C1 segment of cervical spinal cord (tissue), 14 donors: ENCODE data around the gene FAM90A1.
"Not testable (repeated sequence)": the region's sequence is repeated elsewhere in the genome, so short reads cannot be mapped to it uniquely, and the experiment has no call there.

Source experiments
- DNase-seq, 14 donors: peaks; one replicate each; lab custom pipeline; 2025; lab: John Stamatoyannopoulos, UW

Gene FAM90A1, protein sequence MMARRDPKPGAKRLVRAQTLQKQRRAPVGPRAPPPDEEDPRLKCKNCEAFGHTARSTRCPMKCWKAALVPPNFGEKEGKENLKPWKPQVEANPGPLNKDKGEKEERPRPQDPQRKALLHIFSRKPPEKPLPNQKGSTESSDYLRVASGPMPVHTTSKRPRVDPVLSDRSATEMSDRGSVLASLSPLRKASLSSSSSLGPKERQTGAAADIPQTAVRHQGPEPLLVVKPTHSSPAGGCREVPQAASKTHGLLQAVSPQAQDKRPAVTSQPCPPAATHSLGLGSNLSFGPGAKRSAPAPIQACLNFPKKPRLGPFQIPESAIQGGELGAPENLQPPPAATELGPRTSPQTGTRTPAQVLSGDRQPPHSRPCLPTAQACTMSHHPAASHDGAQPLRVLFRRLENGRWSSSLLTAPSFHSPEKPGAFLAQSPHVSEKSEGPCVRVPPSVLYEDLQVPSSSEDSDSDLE

DNA sequence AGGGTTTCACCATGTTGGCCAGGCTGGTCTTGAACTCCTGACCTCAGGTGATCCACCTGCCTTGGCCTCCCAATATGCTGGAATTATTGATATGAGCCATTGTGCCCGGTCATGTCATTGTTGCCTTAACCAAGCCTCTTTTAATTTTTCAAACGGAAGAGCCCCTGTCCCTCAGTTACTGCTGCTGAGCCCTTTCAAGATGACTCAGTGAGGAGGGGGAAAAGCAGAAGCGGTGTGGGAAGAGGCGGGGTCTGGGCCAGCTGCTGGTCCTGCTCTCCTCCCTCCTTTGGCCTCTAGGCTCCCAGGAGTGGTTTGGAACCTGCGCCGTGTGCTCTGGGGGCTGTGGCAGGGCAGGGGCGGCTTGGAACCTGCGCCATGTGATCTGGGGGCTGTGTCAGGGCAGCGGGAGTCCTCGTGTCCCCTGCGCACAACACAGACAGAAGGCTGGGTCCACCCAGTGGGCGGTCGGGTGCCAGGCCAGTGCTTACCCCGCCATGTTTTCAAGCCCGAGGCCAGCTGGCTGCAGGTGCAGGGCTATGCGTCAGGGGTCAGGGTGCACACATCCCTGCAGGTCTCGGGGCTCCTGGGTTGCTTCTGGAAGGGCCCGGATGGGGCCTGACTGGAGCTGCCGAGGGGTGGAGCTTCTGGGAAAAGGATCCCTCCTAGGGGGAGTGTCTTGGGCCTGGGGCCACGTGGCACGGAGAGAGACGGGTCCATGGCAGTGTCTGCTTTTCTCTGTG lies at the start of gene FAM90A1:
Gene FAM90A1 (minus strand): TSS at position 627 of the 740 bp plus-strand sequence. CDS start 2,786 bp downstream, outside the sequence.
- peak in 6 of 14 donors; percentile 10 to 58 (median 37) for DNase-seq

DNA sequence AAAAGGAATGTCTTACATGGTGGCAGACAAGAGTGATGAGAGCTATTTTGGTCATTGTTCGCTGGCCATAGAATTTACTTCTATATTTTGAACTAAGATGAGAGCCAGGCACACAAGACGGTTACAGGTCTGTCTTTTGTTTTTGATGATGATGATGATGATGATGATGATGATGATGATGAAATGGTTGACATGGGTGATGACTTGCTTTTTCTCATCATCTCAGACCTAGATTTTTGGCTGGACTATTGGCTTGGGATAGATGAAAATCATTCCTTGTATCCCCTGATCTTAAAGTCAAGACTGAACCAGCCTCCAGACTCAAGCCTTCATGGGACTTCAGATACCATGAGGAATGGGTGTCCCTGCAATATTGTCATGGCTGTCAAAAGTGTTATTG lies 49.0 kb upstream of the FAM90A1 start:
- not testable (repeated sequence) for DNase-seq

DNA sequence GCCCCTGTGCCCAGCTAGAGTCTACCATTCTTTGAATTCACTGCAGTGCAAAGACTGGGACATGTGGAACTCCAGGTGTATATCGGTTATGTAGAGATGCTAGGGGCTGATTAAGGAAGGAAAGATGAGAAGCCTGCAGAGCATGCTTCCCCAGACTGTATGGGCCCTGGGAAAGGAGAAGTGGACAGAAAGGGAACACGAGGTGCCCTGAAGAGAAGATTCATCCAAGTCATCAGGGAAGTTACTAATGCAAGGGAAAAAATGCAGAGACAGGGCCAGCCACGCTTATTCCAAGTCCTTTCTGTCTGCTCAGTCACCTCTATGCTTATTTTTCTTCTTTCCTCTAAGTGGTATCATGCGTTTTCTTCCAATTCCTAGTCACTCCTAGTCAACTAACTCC lies 39.3 kb upstream of the FAM90A1 start:
- peak in 3 of 14 donors; percentile 2 to 5 (median 2) for DNase-seq

DNA sequence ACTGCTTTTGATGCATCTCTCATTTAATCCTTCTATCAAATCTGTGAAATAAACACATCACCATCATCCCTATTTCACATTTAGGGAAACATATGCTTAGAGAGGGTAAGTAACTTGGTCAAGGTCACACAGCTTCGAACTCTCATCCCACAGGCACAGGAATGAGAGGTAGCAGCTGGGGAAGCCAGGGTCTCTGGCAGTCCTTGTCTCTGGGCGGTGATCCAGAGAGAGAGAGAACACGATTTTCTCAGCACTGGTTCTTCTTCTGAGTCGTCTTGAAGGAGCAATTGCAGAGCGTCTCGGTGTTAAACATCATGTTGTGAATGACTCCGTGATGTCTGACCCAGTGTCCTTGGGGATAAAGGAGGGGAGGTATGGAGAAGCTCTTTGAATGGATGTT lies 36.8 kb upstream of the FAM90A1 start:
- DNase-seq, result not testable (repeated sequence)

DNA sequence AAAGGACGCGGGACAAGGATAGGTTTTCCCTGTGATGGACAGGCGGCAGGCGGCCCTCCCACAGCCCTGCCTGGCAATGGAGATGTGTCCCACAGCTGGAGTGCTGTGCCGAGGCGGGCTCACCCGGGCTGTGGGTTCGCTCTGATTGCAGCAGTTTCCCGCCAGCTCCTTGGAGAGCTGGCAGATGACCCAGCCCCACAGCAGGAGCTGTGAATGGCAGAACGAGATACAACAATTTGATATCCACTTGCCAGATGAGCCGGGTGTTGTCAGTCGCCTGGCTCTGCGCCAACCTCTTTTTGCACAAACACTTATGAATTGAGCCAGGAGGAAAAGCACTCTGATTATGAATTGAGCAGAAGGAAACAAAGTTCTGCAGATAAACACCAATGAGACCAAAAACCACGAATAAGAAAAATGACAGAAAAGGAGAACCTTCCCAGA lies 33.7 kb upstream of the FAM90A1 start:
- DNase-seq, result not testable (repeated sequence)

DNA sequence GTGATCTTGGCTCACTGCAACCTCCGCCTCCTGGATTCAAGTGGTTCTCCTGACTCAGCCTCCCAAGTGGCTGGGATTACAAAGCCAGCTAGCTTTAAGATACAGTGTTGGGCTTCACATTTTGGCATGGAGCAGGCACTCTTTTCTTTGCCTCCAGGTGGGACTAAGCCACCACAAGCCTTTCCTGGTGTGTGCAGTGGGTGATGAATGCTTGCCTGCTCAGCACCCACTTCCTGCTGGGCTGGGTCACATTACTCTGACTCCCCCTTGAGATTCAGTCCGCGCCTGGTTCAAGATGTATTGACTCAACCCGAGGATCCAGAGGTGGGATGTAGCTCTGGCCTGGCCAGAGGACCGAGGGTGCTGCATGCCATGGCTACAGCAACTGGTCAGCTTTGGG lies 28.9 kb upstream of the FAM90A1 start:
- not testable (repeated sequence) for DNase-seq

DNA sequence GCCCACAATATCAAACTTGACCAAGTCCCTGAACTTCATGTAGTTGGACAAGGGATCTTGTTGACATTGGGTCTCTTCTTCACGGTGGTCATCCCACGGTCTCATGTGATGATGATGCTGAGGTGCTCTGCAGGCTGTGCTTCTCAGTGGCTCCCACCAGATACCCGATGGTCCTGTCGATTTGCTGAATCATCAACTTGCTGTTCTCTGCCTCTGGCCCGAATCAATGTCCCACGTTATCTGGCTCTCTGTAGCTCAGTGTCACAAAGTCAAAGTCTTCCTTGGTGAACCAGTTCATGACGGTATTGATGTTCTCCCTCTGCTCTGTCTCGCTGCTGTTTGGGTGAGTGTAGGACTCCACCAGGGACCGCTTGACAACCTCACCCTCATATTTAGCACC lies 27.3 kb upstream of the FAM90A1 start:
- DNase-seq, result not testable (repeated sequence)

DNA sequence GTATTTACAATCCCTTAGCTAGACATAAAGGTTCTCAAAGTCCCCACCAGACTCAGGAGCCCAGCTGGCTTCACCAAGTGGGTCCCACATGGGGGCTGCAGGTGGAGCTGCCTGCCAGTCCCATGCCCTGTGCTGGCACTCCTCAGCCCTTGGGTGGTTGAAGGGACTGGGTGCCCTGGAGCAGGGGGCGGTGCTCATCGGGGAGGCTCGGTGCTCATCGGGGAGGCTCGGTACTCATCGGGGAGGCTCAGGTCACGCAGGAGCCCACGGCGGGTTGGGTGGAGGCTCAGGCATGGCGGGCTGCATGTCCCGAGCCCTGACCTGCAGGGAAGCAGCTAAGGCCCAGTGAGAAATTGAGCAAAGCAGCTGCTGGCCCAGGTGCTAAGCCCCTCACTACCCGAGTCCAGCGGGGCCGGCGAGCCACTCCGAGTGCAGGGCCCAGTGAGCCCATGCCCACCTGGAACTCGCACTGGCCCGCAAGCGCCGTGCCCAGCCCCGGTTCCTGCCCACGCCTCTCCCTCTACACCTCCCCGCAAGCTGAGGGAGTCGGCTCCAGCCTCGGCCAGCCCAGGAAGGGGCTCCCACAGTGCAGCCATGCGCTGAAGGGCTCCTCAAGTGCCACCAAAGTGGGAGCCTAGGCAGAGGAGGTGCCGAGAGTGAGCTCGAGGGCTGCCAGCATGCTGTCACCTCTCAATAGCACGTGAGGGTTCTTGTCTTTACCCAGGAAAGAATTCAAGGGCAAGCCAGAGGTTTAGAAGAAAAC lies 24.8 kb upstream of the FAM90A1 start:
- not testable (repeated sequence) for DNase-seq

DNA sequence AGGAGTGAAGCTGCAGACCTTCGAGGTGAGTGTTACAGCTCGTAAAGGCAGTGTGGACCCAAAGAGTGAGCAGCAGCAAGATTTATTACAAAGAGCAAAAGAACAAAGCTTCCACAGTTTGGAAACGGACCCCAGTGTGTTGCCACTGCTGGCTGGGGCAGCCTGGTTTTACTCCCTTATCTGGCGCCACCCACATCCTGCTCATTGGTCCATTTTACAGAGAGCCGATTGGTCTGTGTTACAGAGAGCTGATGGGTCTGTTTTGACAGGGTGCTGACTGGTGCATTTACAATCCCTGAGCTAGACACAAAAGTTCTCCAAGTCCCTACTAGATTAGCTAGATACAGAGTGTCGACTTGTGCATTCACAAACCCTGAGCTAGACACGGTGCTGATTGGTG lies 24.2 kb upstream of the FAM90A1 start:
- DNase-seq, result not testable (repeated sequence)

DNA sequence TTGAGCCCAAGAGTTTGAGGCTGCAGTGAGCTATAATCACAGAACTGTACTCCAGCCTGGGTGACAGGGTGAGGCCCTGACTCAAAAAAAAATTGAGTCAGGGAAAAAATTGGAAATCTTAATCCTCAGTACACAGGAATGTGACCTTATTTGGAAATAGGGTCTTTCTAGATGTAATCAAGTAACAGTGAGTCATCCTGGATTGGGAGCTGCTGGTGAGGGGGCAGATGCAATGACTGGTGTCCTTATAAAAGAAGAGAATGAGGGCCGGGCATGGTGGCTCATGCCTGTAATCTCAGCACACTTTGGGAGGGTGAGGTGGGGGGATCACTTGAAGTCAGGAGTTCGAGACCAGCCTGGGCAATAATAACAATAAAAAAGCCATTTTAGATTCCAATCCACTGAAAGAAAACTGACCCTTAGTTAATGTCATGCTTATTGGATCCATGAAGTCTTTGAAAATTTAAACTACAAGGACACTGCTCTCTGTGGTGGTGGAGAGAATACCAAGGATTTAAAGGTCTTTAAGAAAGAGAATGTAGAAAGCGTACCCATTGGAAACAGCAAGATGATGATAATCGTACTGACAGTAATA lies 19.6 kb upstream of the FAM90A1 start:
- not testable (repeated sequence) for DNase-seq

DNA sequence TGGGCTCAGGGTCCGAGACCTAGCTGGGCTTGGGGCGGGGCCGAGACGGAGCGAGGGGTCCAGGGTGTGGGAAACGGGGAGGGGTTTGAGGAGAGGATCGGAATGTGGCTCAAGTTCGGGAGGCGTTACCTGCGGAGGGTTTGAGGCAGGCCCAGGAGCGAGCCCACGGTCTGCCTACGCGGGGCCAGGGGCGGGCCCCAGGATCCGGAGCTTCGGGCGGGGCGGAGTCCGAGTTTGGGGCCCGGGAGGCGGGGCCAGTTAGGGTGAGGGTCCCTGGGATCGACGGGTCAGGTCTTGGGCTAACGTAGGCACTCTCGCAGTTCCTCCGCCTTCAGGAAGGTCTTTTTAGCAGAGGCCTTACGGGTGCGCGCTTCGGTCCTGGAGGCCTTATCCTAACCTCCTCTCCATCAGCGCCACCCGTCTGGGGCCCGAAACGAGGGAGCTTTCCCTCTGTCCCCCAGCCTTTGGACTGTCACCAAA lies 16.3 kb upstream of the FAM90A1 start:
- peak in 1 of 14 donors; percentile 67 for DNase-seq

DNA sequence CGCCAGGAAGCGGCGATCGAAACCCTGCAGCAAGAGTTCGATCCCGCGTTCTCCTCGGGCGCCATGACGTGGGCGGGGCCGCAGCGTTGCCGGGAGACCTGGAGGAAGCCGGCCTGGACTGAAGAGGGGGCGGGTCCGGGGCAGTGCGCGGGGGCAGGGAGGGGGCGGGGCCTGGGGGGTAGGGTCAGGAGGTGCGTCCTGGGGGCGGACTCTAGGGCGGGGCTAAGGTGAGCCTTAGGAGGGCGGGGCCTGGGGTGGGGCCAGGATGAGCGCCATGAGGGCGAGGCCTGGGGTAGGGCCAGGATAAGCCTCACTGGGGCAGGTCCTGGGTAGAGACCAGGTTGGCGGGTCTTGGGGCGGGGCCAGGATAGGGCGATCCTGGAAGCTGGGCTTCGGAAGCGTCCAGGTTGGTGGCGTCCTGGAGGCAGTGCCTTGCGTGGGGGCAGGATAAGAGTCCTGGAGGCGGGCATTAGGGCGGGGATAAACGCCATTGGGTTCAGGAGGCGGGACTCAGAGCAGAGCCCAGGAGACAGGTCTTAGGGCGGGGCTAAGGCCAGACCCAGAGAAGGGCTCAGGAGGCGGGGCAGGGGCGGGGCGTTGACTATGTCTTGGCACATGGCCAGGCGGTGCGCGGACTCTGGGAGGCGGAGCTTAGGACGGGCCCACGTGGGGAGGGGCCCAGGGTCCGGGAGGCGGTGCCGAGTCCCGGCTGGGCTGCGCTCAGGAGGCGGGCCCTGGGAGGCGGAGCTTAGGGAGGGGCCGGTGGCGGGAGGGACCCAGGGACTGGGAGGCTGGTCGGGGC lies 15.7 kb upstream of the FAM90A1 start:
- peak; percentile 68 to 98 (median 94) for DNase-seq

DNA sequence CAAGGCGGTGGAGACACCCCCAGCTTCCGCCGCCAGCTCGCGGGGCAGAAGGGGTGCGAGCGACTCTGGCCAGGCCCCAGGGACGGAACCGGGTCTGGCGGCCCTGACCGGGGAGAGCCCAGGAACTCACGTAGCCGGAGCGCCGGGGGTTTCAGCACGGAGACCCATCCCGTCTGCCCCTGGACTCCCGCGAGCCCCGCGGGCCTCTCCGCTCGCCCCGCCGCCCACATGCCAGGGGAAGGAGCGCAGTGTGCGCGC lies 15.1 kb upstream of the FAM90A1 start:
- DNase-seq, result peak in 1 of 14 donors; percentile 49

DNA sequence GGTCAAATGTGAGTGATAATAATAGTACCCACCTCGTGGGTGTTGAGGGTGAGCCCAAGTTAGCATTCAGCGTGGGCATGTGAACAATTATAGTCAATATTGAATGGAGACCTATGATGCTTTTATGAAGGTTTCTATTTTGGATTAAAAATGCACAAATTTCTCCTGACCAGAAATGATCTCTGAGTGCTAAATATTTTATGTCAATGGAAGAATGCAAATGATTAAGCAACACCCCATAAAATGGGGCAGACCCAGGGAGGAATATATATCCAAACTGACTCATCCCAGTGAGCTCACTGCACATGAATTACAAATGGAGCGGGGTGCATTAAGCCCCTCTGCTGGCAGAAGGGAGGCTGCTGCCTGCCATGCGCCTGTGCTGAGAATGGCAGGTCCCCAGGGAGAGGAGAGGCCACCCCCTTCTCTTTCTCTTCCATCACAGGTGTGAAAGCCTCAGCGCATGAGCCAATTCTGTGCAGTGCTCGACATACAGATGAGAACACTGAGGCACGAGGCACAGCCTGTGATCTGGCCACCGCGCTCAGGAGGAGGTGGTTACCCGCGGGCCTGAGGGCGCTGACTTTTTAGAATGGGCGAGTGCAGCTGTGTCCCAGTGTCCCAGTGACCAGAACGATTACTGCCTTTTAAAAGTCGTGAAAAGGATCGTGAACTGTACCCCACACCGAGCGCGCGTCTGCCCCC lies 14.7 kb upstream of the FAM90A1 start:
- not testable (repeated sequence) for DNase-seq

DNA sequence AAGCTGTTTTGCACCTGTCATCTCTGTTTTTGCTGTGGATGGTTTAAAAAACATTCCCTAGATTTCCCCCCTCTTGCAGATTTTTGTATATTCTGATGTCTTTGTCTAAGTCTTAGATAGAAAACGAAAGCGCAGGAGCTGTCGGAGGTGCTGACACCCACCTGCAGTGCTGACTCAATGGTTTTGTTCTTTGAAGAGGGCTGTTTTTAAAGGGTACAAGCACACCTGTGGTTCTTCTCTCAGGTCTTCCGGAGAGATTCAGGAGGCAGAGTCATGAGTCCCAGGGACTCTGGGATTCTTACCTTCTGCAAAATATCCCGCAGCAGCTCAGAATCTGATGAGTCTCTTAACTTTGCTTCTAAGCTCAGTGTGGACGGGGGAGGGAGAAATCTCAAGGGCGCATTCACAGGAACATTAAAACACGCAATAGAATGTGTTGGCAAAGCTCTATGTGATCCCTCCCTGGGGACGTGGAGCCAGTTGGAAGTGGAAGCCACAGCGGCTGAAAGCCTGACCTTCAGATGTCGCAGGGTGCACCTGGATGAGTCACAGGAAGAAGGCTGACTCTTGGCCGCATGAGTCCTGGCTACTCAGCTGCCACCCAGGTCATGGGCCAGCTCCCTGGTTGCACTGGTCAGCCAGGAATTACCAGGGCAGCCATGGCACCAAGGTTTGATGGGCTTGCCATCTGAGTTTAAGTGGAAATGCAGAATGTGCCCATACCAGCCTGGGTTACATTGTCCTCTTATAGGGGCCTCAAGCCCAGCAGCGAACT lies 13.1 kb upstream of the FAM90A1 start:
- DNase-seq, result not testable (repeated sequence)

DNA sequence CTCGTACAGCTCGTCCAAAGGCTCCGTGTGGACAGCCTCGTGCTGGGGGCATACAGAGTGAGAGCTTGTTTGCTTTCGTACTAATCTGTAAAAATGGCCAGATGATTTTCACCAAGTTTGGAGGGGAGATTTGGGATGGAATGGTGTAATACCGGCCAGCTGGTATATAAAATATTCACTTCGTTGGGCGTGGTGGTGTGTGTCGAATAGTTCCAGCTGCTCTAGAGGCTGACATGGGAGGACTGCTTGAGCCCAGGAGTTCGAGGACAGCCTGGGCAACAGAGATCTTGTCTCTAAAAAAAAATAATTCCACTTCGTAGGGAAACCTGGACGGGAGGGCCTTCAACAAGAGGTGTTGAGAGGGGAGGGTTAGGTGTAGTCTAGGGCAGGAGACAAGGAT lies 9.6 kb upstream of the FAM90A1 start:
- not testable (repeated sequence) for DNase-seq

DNA sequence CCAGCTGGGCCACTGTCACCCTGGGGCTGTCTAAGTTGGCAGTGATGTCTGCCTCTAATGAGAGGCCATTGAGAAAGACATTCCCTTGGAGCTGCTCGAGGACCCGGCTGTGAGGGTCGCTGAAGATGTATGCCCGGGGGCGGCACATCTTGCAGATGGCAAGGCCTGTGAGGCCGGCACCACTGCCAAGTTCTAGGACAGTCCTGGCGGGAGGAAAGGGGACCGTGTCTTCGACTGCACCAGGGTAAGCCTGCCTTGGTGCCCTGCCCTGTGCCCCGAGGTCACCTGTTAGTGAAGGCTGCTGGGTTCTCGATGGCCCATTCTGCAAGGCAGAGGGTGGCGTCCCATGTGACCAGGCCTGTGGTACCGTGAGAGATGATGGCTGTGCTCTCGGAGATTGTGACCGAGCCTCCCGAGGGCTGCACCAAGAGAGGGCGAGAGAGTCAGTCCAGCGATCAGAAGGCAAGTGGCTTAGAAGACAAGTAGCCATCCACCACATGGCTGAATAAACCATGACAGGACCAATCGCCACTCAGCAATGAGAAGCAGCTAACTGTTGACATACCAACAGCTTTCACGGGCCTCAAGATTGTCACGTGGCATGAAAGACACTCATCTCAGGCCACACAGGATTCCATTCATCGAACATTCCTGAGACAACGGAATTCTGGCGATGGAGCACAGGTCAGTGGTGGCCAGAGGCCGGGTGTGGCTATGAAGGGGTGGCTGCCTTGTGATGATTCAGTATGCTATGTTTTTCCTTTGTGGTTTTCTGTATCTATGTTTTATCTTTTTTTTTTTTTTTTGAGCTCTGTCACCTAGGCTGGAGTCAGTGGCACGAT lies 8.1 kb upstream of the FAM90A1 start:
- not testable (repeated sequence) for DNase-seq

DNA sequence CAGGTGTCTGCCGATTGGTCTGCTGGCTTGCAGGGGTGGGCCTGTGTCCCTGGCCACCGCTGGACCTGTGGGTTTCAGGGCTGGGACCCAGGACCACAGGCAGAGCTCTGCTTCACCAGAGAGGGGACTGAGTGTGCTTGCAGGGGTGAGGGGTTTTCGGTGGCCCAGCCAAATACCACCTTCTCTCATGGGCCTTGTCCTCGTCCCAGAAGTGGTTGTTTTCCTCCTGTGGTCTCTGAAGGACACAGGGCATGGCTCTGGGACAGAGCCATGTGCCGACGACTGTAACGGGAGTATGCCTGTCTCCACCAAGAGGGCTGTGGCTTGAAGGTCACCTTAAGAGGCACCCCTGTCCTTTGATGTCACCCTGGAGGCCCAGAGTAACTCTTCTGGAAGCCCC lies 7.3 kb upstream of the FAM90A1 start:
- not testable (repeated sequence) for DNase-seq
